Tracheal epithelial cell (primary cell): ENCODE results near the gene SPAM1. TPM values are rescaled to one million over a fixed set of nuclear protein-coding genes. Genes with fewer than 3 reads are reported as not detected.

Source experiments
- total RNA-seq: library from RNA; depleted of rRNA; stranded (reverse); fragments of >200 nt; gene quantifications from 2 replicates; pipeline ENCODE4 v1.2.1, GENCODE V29; 2014

The SPAM1 gene
- not detected in 2 replicates for total RNA-seq

DNA sequence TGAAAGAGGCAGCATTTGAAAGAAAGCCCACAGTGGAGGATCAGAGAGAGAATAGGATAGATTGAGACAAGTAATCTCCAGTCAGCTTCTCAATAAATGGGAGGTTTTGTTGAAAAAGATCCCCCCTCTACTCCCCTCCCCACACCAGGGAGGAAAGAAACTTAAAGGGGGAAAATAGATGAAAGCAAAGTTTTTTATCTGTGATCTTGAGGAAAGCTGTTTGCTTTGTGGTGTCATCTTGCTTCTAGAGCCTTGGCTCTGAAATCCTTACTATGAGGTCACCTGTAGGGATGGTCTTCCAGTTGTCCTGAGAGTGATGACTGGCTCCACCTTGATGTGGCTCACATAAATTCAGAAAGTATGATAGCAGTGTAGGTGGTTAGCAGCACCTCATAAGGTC, at the start of gene SPAM1:
TSS of gene SPAM1 (plus strand) at position 301 of the 400 bp plus-strand sequence. CDS start 28,330 bp downstream, outside the sequence.

Other genes starting within 250 kb of the SPAM1 start
- 16.6 and 22.6 TPM in 2 replicates for gene WASL, start 176.2 kb upstream of the SPAM1 start, total RNA-seq
- under 0.01 TPM in 1 of 2 replicates, not detected in the other for gene HYAL4, start 80.1 kb upstream of the SPAM1 start, total RNA-seq
- gene TMEM229A, start 107.8 kb downstream of the SPAM1 start, total RNA-seq, result not detected in 2 replicates